HG03095 (cell line): Measurements from ENCODE around the gene ZNF138.
"Not testable (repeated sequence)": the region's sequence is repeated elsewhere in the genome, so short reads cannot be mapped to it uniquely, and the experiment has no call there.

ENCODE experiments used
- ATAC-seq: cut with Tn5 transposase; IDR thresholded peaks from one replicate; pipeline ENCODE4 v1.9.1; 2021; ENCODE audit warnings: moderate library complexity; ENCODE audit not compliant: unreplicated experiment

ZNF138 gene

GRCh38 chr7:64794171-64794844 is at the start of gene ZNF138:
TSS of gene ZNF138 (plus strand) at chr7:64794428. CDS start at chr7:64794569, 141 bp downstream.
- ATAC-seq: peak; percentile 100

GRCh38 chr7:64744680-64745079 is 49.5 kb upstream of the ZNF138 start:
- no peak for ATAC-seq

- ATAC-seq: no peak
Measured at GRCh38 chr7:64747802-64748201, 46.4 kb upstream of the ZNF138 start.

- ATAC-seq: no peak
Measured at GRCh38 chr7:64753032-64753431, 41.2 kb upstream of the ZNF138 start.

- ATAC-seq: no peak
Measured at GRCh38 chr7:64755865-64756264, 38.4 kb upstream of the ZNF138 start.

- ATAC-seq: no peak
Measured at GRCh38 chr7:64758151-64758550, 36.1 kb upstream of the ZNF138 start.

- ATAC-seq: no peak
Measured at GRCh38 chr7:64768824-64769223, 25.4 kb upstream of the ZNF138 start.

- no peak for ATAC-seq
Measured at GRCh38 chr7:64774204-64774842, 19.9 kb upstream of the ZNF138 start.

GRCh38 chr7:64775289-64775688 is 18.9 kb upstream of the ZNF138 start:
- ATAC-seq: no peak

- not testable (repeated sequence) for ATAC-seq
Measured at GRCh38 chr7:64784842-64785241, 9.4 kb upstream of the ZNF138 start.

GRCh38 chr7:64787295-64787694 is 6.9 kb upstream of the ZNF138 start:
- ATAC-seq: no peak

GRCh38 chr7:64789241-64789640 is 5.0 kb upstream of the ZNF138 start:
- ATAC-seq: not testable (repeated sequence)

- ATAC-seq: no peak
Measured at GRCh38 chr7:64793106-64793755, 997 bp upstream of the ZNF138 start.

- ATAC-seq: no peak
Measured at GRCh38 chr7:64795176-64795575, 948 bp downstream of the ZNF138 start.

- ATAC-seq: not testable (repeated sequence)
Measured at GRCh38 chr7:64799169-64799568, 4.9 kb downstream of the ZNF138 start.

GRCh38 chr7:64802699-64803098 is 8.5 kb downstream of the ZNF138 start:
- no peak for ATAC-seq

- no peak for ATAC-seq
Measured at GRCh38 chr7:64807731-64808365, 13.6 kb downstream of the ZNF138 start.

- no peak for ATAC-seq
Measured at GRCh38 chr7:64811767-64812166, 17.5 kb downstream of the ZNF138 start.

GRCh38 chr7:64830926-64831325 is 36.7 kb downstream of the ZNF138 start:
- no peak for ATAC-seq

GRCh38 chr7:64832136-64832535 is 37.9 kb downstream of the ZNF138 start:
- ATAC-seq: no peak

- no peak for ATAC-seq
Measured at GRCh38 chr7:64834989-64835388, 40.8 kb downstream of the ZNF138 start.

- not testable (repeated sequence) for ATAC-seq
Measured at GRCh38 chr7:64835856-64836255, 41.6 kb downstream of the ZNF138 start.
